ENCODE data around the gene ENDOV. TPM values are rescaled to one million over a fixed set of nuclear protein-coding genes. Genes with fewer than 3 reads are reported as not detected.

ENDOV gene
- total and polyA plus RNA-seq, 2 of the 13 experiments (the other 11 are each of a cell fraction or from before 2014, with no cell fraction given) = 15.1 to 17.1 TPM

- no peak for TF ChIP-seq ZFX (CRISPR knock-in tag; IDR thresholded peaks at IDR 0.05; ENCODE audit: low read depth)
- peak; percentile 7; the same call in 1 of the 2 replicates for TF ChIP-seq KDM2A (CRISPR knock-in tag; IDR thresholded peaks at IDR 0.05; ENCODE audit: borderline replicate concordance, low read depth)
- TF ChIP-seq KLF13 (CRISPR knock-in tag; IDR thresholded peaks at IDR 0.05) = no peak
- no peak for TF ChIP-seq ZBTB37 (CRISPR knock-in tag; IDR thresholded peaks at IDR 0.05)
- no peak for TF ChIP-seq MXD3 (CRISPR knock-in tag; IDR thresholded peaks at IDR 0.05)
- no peak for TF ChIP-seq ZSCAN25 (CRISPR knock-in tag; IDR thresholded peaks at IDR 0.05)
- 0 out of 2 replicates have a peak, but pooled peaks have one; percentile 9 for TF ChIP-seq HINFP (CRISPR knock-in tag; IDR thresholded peaks at IDR 0.05; ENCODE audit: low read depth)
- no peak for TF ChIP-seq ZNF784 (CRISPR knock-in tag; IDR thresholded peaks at IDR 0.05; ENCODE audit: borderline replicate concordance)
- 0 out of 2 replicates have a peak, but pooled peaks have one; percentile 19 for TF ChIP-seq ZNF280B (CRISPR knock-in tag; IDR thresholded peaks at IDR 0.05; ENCODE audit: borderline replicate concordance)
- TF ChIP-seq REL (CRISPR knock-in tag; conservative IDR thresholded peaks at IDR 0.05) = no peak
- TF ChIP-seq IRF1 (CRISPR knock-in tag; IDR thresholded peaks at IDR 0.05; ENCODE audit: low read depth) = peak; percentile 22; the same call in 1 of the 2 replicates
- no peak for TF ChIP-seq DZIP1 (CRISPR knock-in tag; IDR thresholded peaks at IDR 0.05)
- no peak for TF ChIP-seq ZNF749 (CRISPR knock-in tag; IDR thresholded peaks at IDR 0.05; ENCODE audit: borderline replicate concordance)
- 0 out of 2 replicates have a peak, but pooled peaks have one; percentile 24 for TF ChIP-seq HOXA3 (CRISPR knock-in tag; IDR thresholded peaks at IDR 0.05)
- no peak for TF ChIP-seq BRD4 (CRISPR knock-in tag; IDR thresholded peaks at IDR 0.05)
- no peak for TF ChIP-seq ZNF138 (CRISPR knock-in tag; IDR thresholded peaks at IDR 0.05; ENCODE audit: low read depth)
- no peak for TF ChIP-seq KLF11 (CRISPR knock-in tag; IDR thresholded peaks at IDR 0.05)
- TF ChIP-seq ZNF432 (CRISPR knock-in tag; IDR thresholded peaks at IDR 0.05; ENCODE audit: borderline replicate concordance) = no peak
- TF ChIP-seq ZC3H13 (CRISPR knock-in tag; IDR thresholded peaks at IDR 0.05) = no peak
Measured at GRCh38 chr17:80478487-80479245, 63.7 kb downstream of the ENDOV start (continued).
